ENCODE measurements around the gene GADD45B. TPM values are rescaled to one million over a fixed set of nuclear protein-coding genes. Genes with fewer than 3 reads are reported as not detected.

Gene GADD45B
- total and polyA plus RNA-seq, 2 of the 4 experiments (the other 2 are of a cell fraction) = 30.1 to 106 TPM

- H3K4ac ChIP-seq (ENCODE audit: low read depth, low read length) = peak overlapping the region; percentile 44; the same call in 1 of the 2 replicates
- ChIA-PET POLR2A (ENCODE audit: unreplicated experiment) (no interaction called here), CTCF (no interaction called here)
- DNase-seq (no peak), ATAC-seq (ENCODE audit: low read depth) (no peak)
- no peak for TF ChIP-seq MXI1 (IDR thresholded peaks at IDR 0.05; ENCODE audit: borderline replicate concordance, low read depth, low read length)
- TF ChIP-seq MAZ (IDR thresholded peaks at IDR 0.05; ENCODE audit: borderline replicate concordance, low read depth, low read length) = no peak
- no peak for TF ChIP-seq RAD21 (IDR thresholded peaks at IDR 0.05; ENCODE audit: low read length)
- TF ChIP-seq FOS (IDR thresholded peaks at IDR 0.05; ENCODE audit: low read depth, low read length) = no peak
- TF ChIP-seq POLR2A (IDR thresholded peaks at IDR 0.05; ENCODE audit: low read depth, low read length) = no peak
- TF ChIP-seq USF2 (IDR thresholded peaks at IDR 0.05; ENCODE audit: low read depth, low read length) = no peak
- TF ChIP-seq SMC3 (IDR thresholded peaks at IDR 0.05; ENCODE audit: low read depth, low read length) = no peak
- no peak for TF ChIP-seq ELK1 (IDR thresholded peaks at IDR 0.05; ENCODE audit: borderline replicate concordance, low read depth, low read length)
- TF ChIP-seq RCOR1 (IDR thresholded peaks at IDR 0.05; ENCODE audit: insufficient replicate concordance, low read length) = no peak
- TF ChIP-seq NFE2L2 (IDR thresholded peaks at IDR 0.05; ENCODE audit: low read depth, low read length) = no peak
- no peak for TF ChIP-seq RFX5 (IDR thresholded peaks at IDR 0.05; ENCODE audit: low read depth, low read length)
- TF ChIP-seq MAFK (IDR thresholded peaks at IDR 0.05; ENCODE audit: low read depth, low read length) = no peak
- TF ChIP-seq CTCF (conservative IDR thresholded peaks at IDR 0.05; ENCODE audit: low read depth, low read length) = no peak
- TF ChIP-seq CEBPB (IDR thresholded peaks at IDR 0.05; ENCODE audit: low read depth, low read length) = no peak
- no peak for TF ChIP-seq CHD1 (IDR thresholded peaks at IDR 0.05; ENCODE audit: low read depth, low read length)
- TF ChIP-seq BHLHE40 (IDR thresholded peaks at IDR 0.05; ENCODE audit: low read depth, low read length) = no peak
- peak overlapping the region; percentile 15 for H2AK9ac ChIP-seq (replicated peaks; ENCODE audit: low read depth, low read length, poor library complexity)
- no peak overlapping the region for H2BK15ac ChIP-seq (ENCODE audit: low read depth, low read length)
- in situ Hi-C loops (cut with MboI; ENCODE audit: low sequenced_read_pairs) (no loop called here), dilution Hi-C loops (cut with HindIII; ENCODE audit: low sequenced_read_pairs, unreplicated experiment) (no loop called here), intact Hi-C loops (cut with micrococcal nuclease) (no loop called here)
- no peak overlapping the region for H3K56ac ChIP-seq (ENCODE audit: extremely low read depth, insufficient read depth, low read length)
- no peak overlapping the region for H4K8ac ChIP-seq (ENCODE audit: low read depth in 2 of 2, low read length in 2 of 2)
- no peaks in the 10 kb centered on the region for H3K9me3 ChIP-seq (ENCODE audit: control insufficient read depth, insufficient read depth, low read length)
- H3K36me3 ChIP-seq (ENCODE audit: control insufficient read depth, insufficient read depth, low read length) = no peaks in the 10 kb centered on the region
- H3K9me1 ChIP-seq (ENCODE audit: insufficient read depth, low read length) = 0 out of 2 replicates have a peak, but pooled peaks cover 6% of the 10 kb centered on the region
- peak overlapping the region; percentile 18 for H2AFZ ChIP-seq (replicated peaks; ENCODE audit: low read length, poor library complexity)
- peaks cover 7% of the 10 kb centered on the region for H3K4me1 ChIP-seq (ENCODE audit: control insufficient read depth, insufficient read depth, low read length)
- no peak overlapping the region for H3K4me2 ChIP-seq (ENCODE audit: low read depth, low read length)
- no peak overlapping the region for H2BK5ac ChIP-seq (ENCODE audit: low read depth, low read length, poor library complexity, severe bottlenecking)
- BruUV-seq (replicated peaks) = no TSS peak
- no peak overlapping the region for H4K5ac ChIP-seq (ENCODE audit: low read depth, low read length)
- H3K18ac ChIP-seq (ENCODE audit: low read depth, low read length) = no peak overlapping the region
- H2BK20ac ChIP-seq (ENCODE audit: low read depth, low read length) = peak overlapping the region; percentile 55; the same call in 1 of the 2 replicates
- no peak overlapping the region for H3K4me3 ChIP-seq (ENCODE audit: insufficient read depth, low read depth, low read length)
- no peaks in the 10 kb centered on the region for H3K27me3 ChIP-seq (ENCODE audit: control insufficient read depth, insufficient read depth, low read length)
- H2BK120ac ChIP-seq (ENCODE audit: low read depth, low read length) = peak overlapping the region; percentile 61; the same call in 1 of the 2 replicates
- H4K20me1 ChIP-seq (ENCODE audit: insufficient read depth, low read length) = no peaks in the 10 kb centered on the region
- no peak overlapping the region for H3K27ac ChIP-seq (ENCODE audit: insufficient read depth, low read length)
- H3K23ac ChIP-seq (ENCODE audit: low read depth, low read length) = peak overlapping the region; percentile 51; the same call in 1 of the 2 replicates
- no peak overlapping the region for H3K9ac ChIP-seq (ENCODE audit: low read depth, low read length)
- H3K79me1 ChIP-seq (ENCODE audit: low read depth in 1 of 2, low read length in 2 of 2) = 0 out of 4 replicates have a peak, but pooled peaks cover 0 to 12% of the 10 kb centered on the region in 2 experiments
- 57% methylated on average over 2 of the region's 5 CpGs; no CpG with 5 or more reads in 1 of the 2 experiments for WGBS, 2 experiments (ENCODE audit: extremely low coverage in 2 of 2, insufficient read length in 1 of 2)
- peak overlapping the region; percentile 32; the same call in 1 of the 2 replicates for H4K91ac ChIP-seq (ENCODE audit: insufficient read depth, low read depth, low read length)
- H2AK5ac ChIP-seq (ENCODE audit: low read depth, low read length) = peak overlapping the region; percentile 71; the same call in 1 of the 2 replicates
- no peak overlapping the region for H3K14ac ChIP-seq (replicated peaks; ENCODE audit: low read depth, low read length)
Measured at GRCh38 chr19:2464389-2464788, 11.5 kb upstream of the GADD45B start.

Measured in IMR-90 (cell line).